Upper lobe of left lung (tissue), 4 donors: Measurements from ENCODE around the gene CCDC3.

Experiments
- CTCF ChIP-seq, 6 experiments: fragments of 450-650 bp in 4 of 6; fragments of 200-600 bp in 2 of 6; sonication (generic) in 2 of 6; IDR thresholded peaks; one replicate each; pipeline ENCODE4 v1.5.1; 2016 to 2019; ENCODE audit warnings: antibody characterized with exemption in 6 of 6
- EP300 ChIP-seq, 4 donors: sonication (generic); formaldehyde crosslinking; IDR thresholded peaks; one replicate each; pipeline ENCODE4 v1.5.1; 2017; ENCODE audit warnings: antibody characterized with exemption in 4 of 4, control low read depth in 2 of 4
- POLR2A ChIP-seq, 4 donors: fragments of 450-650 bp; IDR thresholded peaks; one replicate each; pipeline ENCODE4 v1.5.1; 2016 to 2017; ENCODE audit warnings: antibody characterized with exemption in 4 of 4, mild to moderate bottlenecking in 2 of 4
- POLR2AphosphoS5 ChIP-seq, 2 donors: sonication (generic); formaldehyde crosslinking; IDR thresholded peaks; one replicate each; pipeline ENCODE4 v1.5.1; 2017; ENCODE audit warnings: antibody characterized with exemption in 2 of 2

- TF ChIP-seq EP300 (IDR thresholded peaks at IDR 0.05): no peak
- TF ChIP-seq CTCF (IDR thresholded peaks at IDR 0.05): no peak
- TF ChIP-seq POLR2A (IDR thresholded peaks at IDR 0.05): no peak
- no peak for TF ChIP-seq POLR2AphosphoS5 (IDR thresholded peaks at IDR 0.05)
These were observed 110.6 kb downstream of the CCDC3 start for GRCh38 chr10:12890958-12891357.
